Measurements from ENCODE around the gene NR2C2AP.
A peak's percentile ranks its signal among the peaks of the same experiment; 100 is the strongest.
"Not testable (repeated sequence)": the region's sequence is repeated elsewhere in the genome, so short reads cannot be mapped to it uniquely, and the experiment has no call there.

NR2C2AP gene, protein sequence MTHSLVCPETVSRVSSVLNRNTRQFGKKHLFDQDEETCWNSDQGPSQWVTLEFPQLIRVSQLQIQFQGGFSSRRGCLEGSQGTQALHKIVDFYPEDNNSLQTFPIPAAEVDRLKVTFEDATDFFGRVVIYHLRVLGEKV

DNA sequence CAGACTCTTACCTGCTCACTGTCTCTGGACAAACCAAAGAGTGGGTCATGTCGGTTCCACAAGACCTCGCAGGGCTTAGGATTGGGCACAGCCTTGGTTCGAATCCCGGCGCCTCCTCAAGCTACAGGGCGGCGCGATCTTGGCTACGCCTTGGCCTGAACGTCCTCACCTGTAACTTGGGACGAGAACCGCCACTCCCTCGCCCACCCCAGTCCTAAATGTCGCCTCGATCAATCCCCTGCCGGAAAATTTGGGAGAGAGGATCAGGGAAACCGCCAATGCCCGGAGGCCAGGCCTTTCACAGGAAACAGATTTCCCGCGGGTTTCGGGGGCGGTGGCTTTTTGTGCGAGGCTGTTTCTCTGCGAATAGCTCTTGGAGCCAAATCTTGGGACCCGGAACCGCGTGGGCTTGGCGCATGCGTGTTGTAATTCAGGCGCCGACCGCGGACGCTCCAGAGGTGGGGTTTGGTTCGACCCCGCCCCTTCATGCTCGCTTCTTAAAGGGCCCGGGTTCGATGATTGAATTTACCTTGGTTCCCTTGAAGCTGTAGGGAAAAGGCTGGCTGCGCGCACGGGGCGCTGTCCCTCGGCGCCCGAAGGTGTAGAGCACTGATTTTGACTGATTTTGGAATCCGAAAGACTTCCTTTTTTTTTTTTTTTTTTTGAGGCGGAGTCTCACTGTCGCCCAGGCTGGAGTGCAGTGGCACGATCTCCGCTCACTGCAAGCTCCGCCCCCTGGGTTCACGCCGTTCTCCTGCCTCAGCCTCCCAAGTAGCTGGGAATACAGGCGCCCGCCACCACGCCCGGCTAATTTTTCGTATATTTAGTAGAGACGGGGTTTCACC is at the start of gene NR2C2AP:
Gene NR2C2AP (minus strand): TSS at position 403 of the 845 bp plus-strand sequence. CDS start 354 bp downstream, at position 49.
- DNase-seq: peak; percentile 97

DNA sequence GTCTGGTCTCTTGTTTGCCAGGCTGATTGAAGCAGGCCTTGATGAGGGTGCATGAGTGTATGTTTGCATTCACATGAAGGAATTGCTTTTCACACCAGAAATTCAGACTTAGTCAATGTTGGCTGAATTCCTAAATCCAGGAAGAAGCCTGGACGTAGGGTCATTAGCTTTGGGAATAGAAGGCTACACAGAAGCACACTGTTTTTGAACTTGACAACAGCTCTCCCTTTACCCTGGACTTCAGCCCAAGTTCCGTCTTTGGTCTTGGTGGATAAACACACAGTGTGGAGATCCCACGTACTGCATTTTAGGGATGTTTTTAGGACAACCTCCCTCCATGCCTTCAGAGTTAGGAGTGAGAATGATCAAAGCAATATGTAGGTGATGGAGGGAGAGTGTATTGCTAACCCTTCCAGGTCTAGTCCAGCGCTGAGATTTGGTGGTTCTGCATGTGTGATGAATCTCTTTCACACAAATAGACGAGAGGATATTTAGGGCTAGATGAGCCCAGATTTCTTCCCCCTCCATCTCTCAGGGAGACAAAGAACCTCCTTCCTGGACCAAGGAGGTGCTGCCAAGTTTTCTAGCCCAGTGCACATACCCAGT is 47.1 kb upstream of the NR2C2AP start:
- no peak for DNase-seq

- no peak for DNase-seq
Measured at GRCh38 chr19:19240476-19240875, 37.3 kb upstream of the NR2C2AP start.

DNA sequence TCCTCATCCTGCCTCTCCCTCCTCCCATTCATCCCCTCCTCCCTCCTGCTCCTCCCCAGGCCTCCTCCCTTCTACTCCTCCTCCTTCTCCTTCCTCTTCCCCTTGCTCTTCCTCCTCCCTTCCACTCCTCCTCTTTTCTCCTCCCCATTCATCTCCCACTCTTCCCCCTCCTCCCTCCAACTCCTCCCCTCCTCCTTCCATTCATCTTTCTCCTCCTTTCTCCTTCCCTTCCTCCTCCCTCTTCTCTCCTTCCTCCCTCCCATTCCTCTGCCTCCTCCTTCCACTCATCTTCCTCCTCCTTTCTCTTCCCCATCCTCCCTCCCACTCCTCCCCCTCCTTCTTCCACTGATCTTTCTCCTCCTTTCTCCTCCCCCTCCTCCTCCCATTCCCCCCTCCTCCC is 36.5 kb upstream of the NR2C2AP start:
- DNase-seq: no peak

DNA sequence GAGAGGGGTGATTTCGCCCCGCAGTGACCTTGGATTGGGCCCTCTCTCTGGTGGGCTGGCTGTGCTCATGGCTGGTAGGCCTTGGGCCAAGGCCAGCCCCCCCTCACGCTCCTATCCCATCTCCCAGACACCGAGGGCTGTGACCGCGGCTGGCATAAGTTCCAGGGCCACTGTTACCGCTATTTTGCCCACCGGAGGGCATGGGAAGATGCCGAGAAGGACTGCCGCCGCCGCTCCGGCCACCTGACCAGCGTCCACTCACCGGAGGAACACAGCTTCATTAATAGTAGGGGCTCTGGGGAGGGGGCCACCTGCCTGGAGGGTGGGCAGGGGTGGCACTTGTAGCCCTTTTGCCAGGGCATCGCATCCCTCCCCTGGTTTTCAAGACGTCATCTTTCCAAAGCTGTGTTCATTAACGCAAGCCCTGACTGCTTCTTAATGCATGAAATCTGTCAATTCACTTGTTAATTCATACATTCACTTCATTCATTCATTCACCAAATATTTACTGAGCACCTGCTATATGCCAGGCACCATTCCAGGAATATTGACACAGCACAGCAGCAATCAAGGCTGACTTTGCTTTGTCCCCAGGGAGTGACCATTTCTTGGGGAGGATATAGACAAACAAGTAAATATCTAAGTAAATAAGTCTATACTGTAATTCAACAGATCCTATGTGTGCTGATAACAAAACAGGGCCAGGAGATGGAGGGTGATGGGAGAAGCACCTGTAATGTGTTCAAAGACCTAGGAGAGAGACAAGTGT is 35.1 kb upstream of the NR2C2AP start:
- no peak for DNase-seq

DNA sequence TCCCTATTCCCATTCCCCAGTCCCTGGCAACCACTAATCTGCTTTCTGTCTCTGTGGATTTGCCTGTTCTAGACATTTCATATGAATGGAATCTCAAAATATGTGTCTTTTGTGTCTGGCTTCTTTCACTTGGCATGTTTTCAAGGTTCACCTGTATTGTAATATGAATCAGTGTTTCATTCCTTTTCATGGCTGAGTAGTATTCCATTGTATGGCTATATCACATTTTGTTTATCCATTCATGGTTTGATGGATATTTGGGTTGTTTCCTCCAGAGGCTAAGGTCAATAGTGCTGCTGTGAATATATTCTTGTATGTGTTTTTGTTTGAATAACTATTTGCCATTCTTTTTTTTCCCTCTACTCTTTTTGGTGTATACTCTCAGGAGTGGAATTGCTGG is 33.0 kb upstream of the NR2C2AP start:
- no peak for DNase-seq

DNA sequence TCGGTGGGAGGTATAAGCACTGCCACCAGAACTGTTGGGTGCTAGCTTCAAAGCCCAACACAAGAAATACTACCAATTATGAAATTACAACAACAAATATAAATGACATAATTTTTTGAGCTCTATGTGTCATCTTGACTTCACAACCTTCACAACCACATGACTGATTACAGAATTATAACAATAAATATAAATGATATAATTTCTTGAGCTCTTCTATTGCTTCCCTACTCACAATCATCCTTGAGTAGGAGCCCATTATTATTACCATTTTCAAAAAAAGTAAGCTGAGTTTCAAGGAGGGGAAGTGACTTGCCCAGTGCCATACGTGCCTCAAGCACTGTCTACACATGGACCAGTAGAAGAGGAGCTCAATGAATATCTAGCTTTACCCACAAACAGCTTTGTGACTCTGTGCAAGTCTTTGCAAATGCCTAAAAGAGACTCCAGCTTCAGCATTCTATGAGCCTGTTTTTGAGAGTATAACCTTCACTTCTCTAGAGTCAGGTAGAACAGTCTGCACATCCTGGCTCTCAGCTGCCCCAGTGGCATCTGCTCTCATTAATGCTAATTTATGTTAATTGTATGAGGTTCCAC is 31.1 kb upstream of the NR2C2AP start:
- DNase-seq: no peak

DNA sequence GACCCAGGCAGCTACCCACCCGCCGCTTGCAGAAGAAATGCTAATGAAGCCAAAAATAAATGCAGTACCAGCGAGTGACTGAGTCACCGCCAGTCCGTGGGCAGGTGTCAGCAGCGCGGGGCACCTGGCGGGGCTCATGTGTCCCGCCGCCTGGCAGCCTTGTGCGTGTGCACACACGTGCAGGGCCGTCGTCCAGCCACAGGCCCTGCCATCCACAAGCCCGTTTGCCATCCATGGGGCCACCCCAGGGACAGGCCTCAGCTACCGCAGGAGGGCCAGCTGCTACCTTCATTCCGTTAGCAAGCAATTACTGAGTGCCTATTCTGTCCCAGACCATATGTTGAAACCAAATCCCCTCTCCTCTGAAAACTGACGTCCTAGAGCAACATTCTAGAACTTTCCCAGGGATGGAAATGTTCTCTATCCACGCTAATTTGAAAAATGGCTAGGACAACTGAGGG is 29.1 kb upstream of the NR2C2AP start:
- no peak for DNase-seq

DNA sequence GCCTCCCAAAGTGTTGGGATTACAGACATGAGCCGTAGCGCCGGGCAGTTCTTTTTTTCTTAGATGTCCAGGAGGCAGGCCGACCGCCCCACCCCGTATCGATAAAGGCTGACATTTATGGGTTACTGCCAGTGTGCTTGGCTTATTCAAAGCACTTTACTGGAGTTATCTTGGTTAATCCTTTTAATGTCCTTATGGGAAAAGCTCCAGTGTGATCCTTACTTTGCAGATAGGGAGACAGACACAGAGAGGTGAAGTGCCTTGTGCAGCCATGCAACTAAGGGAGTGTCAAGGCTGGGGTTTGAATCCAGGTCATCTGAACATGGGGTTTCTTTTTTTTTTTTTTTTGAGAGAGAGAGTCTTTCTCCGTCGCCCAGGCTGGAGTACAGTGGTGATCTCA is 27.8 kb upstream of the NR2C2AP start:
- DNase-seq: no peak

GRCh38 chr19:19229701-19230100 is 26.5 kb upstream of the NR2C2AP start:
- no peak for DNase-seq

GRCh38 chr19:19227217-19227616 is 24.0 kb upstream of the NR2C2AP start:
- no peak for DNase-seq

- DNase-seq: no peak
Measured at GRCh38 chr19:19226663-19227062, 23.4 kb upstream of the NR2C2AP start.

- no peak for DNase-seq
Measured at GRCh38 chr19:19226204-19226603, 23.0 kb upstream of the NR2C2AP start.

DNA sequence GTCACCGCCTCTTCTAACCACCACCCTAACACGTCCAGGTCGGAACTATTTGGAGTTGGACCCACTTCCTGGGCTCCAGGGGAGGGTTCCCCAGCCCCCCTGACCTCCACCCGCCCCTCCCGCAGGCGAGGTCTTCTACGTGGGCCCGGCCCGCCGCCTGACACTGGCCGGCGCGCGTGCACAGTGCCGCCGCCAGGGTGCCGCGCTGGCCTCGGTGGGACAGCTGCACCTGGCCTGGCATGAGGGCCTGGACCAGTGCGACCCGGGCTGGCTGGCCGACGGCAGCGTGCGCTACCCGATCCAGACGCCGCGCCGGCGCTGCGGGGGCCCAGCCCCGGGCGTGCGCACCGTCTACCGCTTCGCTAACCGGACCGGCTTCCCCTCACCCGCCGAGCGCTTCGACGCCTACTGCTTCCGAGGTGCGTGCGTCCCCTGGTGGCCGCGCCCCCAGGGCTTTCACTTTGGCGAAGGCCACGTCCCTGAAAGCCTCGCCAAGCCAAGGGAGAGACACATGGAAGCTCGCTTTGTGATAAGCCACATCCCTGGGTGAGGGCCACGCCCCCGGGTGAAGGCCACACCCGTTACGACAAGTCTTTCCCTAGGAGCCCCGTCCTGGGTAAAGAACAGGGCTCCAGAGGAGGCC is 21.8 kb upstream of the NR2C2AP start:
- DNase-seq: peak; percentile 82

- no peak for DNase-seq
Measured at GRCh38 chr19:19224150-19224851, 21.1 kb upstream of the NR2C2AP start.

- no peak for DNase-seq
Measured at GRCh38 chr19:19223636-19224035, 20.4 kb upstream of the NR2C2AP start.

- DNase-seq: no peak
Measured at GRCh38 chr19:19223060-19223459, 19.8 kb upstream of the NR2C2AP start.

- DNase-seq: not testable (repeated sequence)
Measured at GRCh38 chr19:19221000-19221399, 17.8 kb upstream of the NR2C2AP start.

DNA sequence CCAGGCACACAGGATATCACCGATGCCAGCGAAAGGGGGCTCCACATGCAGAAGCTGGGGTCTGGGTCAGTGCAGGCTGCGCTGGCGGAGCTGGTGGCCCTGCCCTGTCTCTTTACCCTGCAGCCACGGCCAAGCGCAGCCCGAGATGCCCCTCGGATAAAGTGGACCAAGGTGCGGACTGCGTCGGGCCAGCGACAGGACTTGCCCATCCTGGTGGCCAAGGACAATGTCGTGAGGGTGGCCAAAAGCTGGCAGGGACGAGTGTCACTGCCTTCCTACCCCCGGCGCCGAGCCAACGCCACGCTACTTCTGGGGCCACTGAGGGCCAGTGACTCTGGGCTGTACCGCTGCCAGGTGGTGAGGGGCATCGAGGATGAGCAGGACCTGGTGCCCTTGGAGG is 15.7 kb upstream of the NR2C2AP start:
- DNase-seq: no peak

- no peak for DNase-seq
Measured at GRCh38 chr19:19217099-19217498, 13.9 kb upstream of the NR2C2AP start.

- DNase-seq: no peak
Measured at GRCh38 chr19:19215792-19216191, 12.6 kb upstream of the NR2C2AP start.

DNA sequence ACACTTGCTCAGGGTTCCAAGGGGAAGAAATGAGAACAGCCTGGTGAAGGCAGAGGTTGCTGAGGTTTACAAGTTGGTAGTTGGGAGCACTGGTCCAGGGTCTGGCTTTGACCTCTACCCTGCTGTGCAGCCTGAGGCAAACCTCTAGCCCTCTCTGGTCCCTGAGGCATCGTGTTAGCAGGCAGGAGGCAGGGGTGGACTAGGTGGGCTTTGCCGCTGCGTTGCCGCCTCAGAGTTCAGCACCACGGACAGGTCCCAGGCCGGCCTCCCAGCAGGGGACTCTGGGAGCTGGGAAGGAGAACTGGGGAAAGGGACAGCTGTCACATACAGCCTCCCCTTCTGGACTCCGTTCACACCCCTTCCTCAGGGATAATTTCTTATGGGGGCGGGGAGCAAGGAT is 11.7 kb upstream of the NR2C2AP start:
- DNase-seq: peak; percentile 45

All from activated CD4-positive, alpha-beta T cell treated with anti-CD3 and anti-CD28 coated beads for 48 hours (primary cell).